Measurements from ENCODE around the gene TLE4. TPM values are rescaled to one million over a fixed set of nuclear protein-coding genes. Genes with fewer than 3 reads are reported as not detected.
"Not testable (repeated sequence)": the region's sequence is repeated elsewhere in the genome, so short reads cannot be mapped to it uniquely, and the experiment has no call there.

Gene TLE4
- total and polyA plus RNA-seq, 8 donors = 6.2 to 85.2 (median 22.0) TPM

GRCh38 chr9:79535534-79535933 is 36.2 kb upstream of the TLE4 start:
- H3K4me3 ChIP-seq = no peak overlapping the region
- WGBS, 5 donors = 73 to 100% (median 92%) methylated on average over 1 of the region's 1 CpG
- no peak for DNase-seq
- intact Hi-C loops (cut with DNase I; ENCODE audit: low total_unique reads) = no loop called here
- no peaks in the 10 kb centered on the region for H3K9me3 ChIP-seq
- H3K27ac ChIP-seq = no peak overlapping the region
- no peaks in the 10 kb centered on the region for H3K27me3 ChIP-seq
- H3K4me1 ChIP-seq = no peaks in the 10 kb centered on the region
- no peak for TF ChIP-seq POLR2AphosphoS5 (IDR thresholded peaks at IDR 0.05)
- TF ChIP-seq EP300 (IDR thresholded peaks at IDR 0.05) = no peak
- no peaks in the 10 kb centered on the region for H3K36me3 ChIP-seq

GRCh38 chr9:79537838-79538237 is 33.9 kb upstream of the TLE4 start:
- 81 to 98% (median 95%) methylated on average over 2 of the region's 2 CpGs for WGBS, 5 donors
- DNase-seq = no peak
- intact Hi-C loops (cut with DNase I; ENCODE audit: low total_unique reads) = no loop called here
- no peaks in the 10 kb centered on the region for H3K4me1 ChIP-seq
- no peaks in the 10 kb centered on the region for H3K36me3 ChIP-seq
- H3K27ac ChIP-seq = no peak overlapping the region
- H3K4me3 ChIP-seq = no peak overlapping the region
- no peaks in the 10 kb centered on the region for H3K9me3 ChIP-seq
- H3K27me3 ChIP-seq = no peaks in the 10 kb centered on the region
- no peak for TF ChIP-seq POLR2A (IDR thresholded peaks at IDR 0.05)
- TF ChIP-seq CTCF (IDR thresholded peaks at IDR 0.05) = no peak

- no peak for DNase-seq
- H3K9me3 ChIP-seq = no peaks in the 10 kb centered on the region
- H3K4me1 ChIP-seq = no peaks in the 10 kb centered on the region
- 78 to 87% (median 83%) methylated on average over 3 of the region's 3 CpGs for WGBS, 5 donors
- no peaks in the 10 kb centered on the region for H3K27me3 ChIP-seq
- H3K27ac ChIP-seq = no peak overlapping the region
- TF ChIP-seq EP300 (IDR thresholded peaks at IDR 0.05) = no peak
- no peak for TF ChIP-seq CTCF (IDR thresholded peaks at IDR 0.05)
- TF ChIP-seq POLR2AphosphoS5 (IDR thresholded peaks at IDR 0.05) = no peak
- TF ChIP-seq POLR2A (IDR thresholded peaks at IDR 0.05) = no peak
- intact Hi-C loops (cut with DNase I; ENCODE audit: low total_unique reads) = no loop called here
- H3K36me3 ChIP-seq = no peaks in the 10 kb centered on the region
- no peak overlapping the region for H3K4me3 ChIP-seq
Observed at GRCh38 chr9:79542735-79543620, 28.8 kb upstream of the TLE4 start.

- intact Hi-C loops (cut with DNase I; ENCODE audit: low total_unique reads) = not testable (repeated sequence)
- 80 to 91% (median 82%) methylated on average over 7 of the region's 7 CpGs for WGBS, 5 donors
Observed at GRCh38 chr9:79544375-79544774, 27.4 kb upstream of the TLE4 start.

GRCh38 chr9:79551586-79551985 is 20.2 kb upstream of the TLE4 start:
- no peaks in the 10 kb centered on the region for H3K27me3 ChIP-seq
- H3K27ac ChIP-seq = no peak overlapping the region
- WGBS, 5 donors = 82 to 95% (median 89%) methylated on average over 4 of the region's 4 CpGs
- H3K4me1 ChIP-seq = no peaks in the 10 kb centered on the region
- TF ChIP-seq EP300 (IDR thresholded peaks at IDR 0.05) (no peak), CTCF (IDR thresholded peaks at IDR 0.05) (no peak), POLR2AphosphoS5 (IDR thresholded peaks at IDR 0.05) (no peak), POLR2A (IDR thresholded peaks at IDR 0.05) (no peak)
- intact Hi-C loops (cut with DNase I; ENCODE audit: low total_unique reads) = no loop called here
- H3K36me3 ChIP-seq = no peaks in the 10 kb centered on the region
- DNase-seq = no peak
- no peak overlapping the region for H3K4me3 ChIP-seq
- peaks cover 0 to 7% (median 3%) of the 10 kb centered on the region in 4 donors for H3K9me3 ChIP-seq

More at GRCh38 chr9:79544375-79544774, 27.4 kb upstream of the TLE4 start:
- not testable (repeated sequence) for H3K36me3 ChIP-seq, H3K27ac ChIP-seq, H3K4me3 ChIP-seq, H3K4me1 ChIP-seq, H3K9me3 ChIP-seq, H3K27me3 ChIP-seq
- peak in 1 of 2 donors; percentile 19 for DNase-seq

Measured in stomach (tissue), 9 donors.